Brain microvascular endothelial cell (primary cell): ENCODE data around the gene GNA12.

Experiments used
- DNase-seq: peaks from one replicate; pipeline ENCODE4 v3.0.0-alpha.2; 2020
- H3K27ac ChIP-seq: fragments of 250-450 bp; sonication (Bioruptor Pico); 2 replicates; pipeline ENCODE4 v1.5.1; 2020; ENCODE audit warnings: mild to moderate bottlenecking, moderate library complexity
- H3K27me3 ChIP-seq: fragments of 250-450 bp; sonication (Bioruptor Pico); replicated peaks from 2 replicates; pipeline ENCODE4 v1.5.1; 2020; ENCODE audit warnings: mild to moderate bottlenecking
- H3K36me3 ChIP-seq: fragments of 250-450 bp; sonication (Bioruptor Pico); replicated peaks from 2 replicates; pipeline ENCODE4 v1.5.1; 2020; ENCODE audit warnings: mild to moderate bottlenecking
- H3K4me3 ChIP-seq: 2 replicates; pipeline ENCODE4 v1.5.1; 2011; ENCODE audit warnings: low read depth, mild to moderate bottlenecking, control low read depth, low read length, moderate library complexity
- CTCF ChIP-seq: IDR thresholded peaks from 2 replicates; pipeline ENCODE4 v1.5.1; 2011; ENCODE audit warnings: low read depth, mild to moderate bottlenecking, moderate library complexity, low read length, control low read depth, inconsistent platforms; ENCODE audit errors: missing control alignments
- in situ Hi-C: cut with HindIII; loops from 2 replicates; pipeline ENCODE4 v1.10.0; 2017; ENCODE audit warnings: low sequenced_read_pairs, low pct_ligation_motif_present

Gene GNA12

DNA sequence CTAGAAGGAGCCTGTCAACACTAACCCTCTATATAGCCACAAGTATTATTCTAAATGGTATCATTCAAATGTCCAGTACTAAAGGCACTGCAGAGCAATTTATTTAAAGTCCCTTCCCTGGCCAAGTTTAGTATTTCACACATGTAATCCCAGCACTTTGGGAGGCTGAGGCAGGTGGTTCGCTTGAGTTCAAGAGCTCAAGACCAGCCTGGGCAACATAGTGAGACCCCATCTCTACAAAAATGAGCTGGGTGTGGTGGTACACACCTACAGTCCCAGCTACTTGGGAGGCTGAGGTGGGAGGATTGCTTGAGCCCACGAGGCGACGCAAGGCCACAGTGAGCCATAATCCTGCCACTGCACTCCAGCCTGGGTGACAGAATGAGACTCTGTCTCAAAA lies 3.6 kb downstream of the GNA12 start:
- no peak for TF ChIP-seq CTCF
- Histone ChIP-seq H3K4me3 (no peak overlapping the region), H3K36me3 (peaks cover 8% of the 10 kb centered on the region), H3K27ac (no peak overlapping the region), H3K27me3 (no peaks in the 10 kb centered on the region)
- no peak for DNase-seq
- in situ Hi-C loops, result no loop called here

- DNase-seq, result no peak
- H3K36me3 ChIP-seq, result peaks cover 11% of the 10 kb centered on the region
- no peaks in the 10 kb centered on the region for H3K27me3 ChIP-seq
- in situ Hi-C loops, result no loop called here
- TF ChIP-seq CTCF, result no peak
- no peak overlapping the region for H3K4me3 ChIP-seq
- H3K27ac ChIP-seq, result no peak overlapping the region
Measured at GRCh38 chr7:2838873-2839578, 5.1 kb downstream of the GNA12 start.

DNA sequence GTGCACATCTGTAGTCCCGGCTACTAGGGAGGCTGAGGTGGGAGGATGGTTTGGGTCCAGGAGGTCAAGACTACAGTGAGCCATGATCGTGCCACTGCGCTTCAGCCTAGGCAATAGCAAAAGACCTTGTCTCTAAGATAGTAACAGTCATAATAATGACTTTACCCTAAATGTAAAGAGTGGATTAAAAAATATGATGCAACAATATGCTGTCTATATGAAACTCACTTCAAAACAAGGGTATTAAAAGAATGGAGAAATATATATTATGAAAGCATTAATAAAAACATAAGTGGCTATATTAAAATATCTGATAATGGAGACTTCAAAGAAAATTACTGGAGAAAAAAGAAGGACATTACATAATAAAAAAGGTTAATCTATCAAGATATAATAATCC lies 5.7 kb downstream of the GNA12 start:
- no peak for DNase-seq
- no peaks in the 10 kb centered on the region for H3K27me3 ChIP-seq
- peaks cover 11% of the 10 kb centered on the region for H3K36me3 ChIP-seq
- TF ChIP-seq CTCF, result no peak
- in situ Hi-C loops, result no loop called here
- H3K27ac ChIP-seq, result no peak overlapping the region
- no peak overlapping the region for H3K4me3 ChIP-seq

DNA sequence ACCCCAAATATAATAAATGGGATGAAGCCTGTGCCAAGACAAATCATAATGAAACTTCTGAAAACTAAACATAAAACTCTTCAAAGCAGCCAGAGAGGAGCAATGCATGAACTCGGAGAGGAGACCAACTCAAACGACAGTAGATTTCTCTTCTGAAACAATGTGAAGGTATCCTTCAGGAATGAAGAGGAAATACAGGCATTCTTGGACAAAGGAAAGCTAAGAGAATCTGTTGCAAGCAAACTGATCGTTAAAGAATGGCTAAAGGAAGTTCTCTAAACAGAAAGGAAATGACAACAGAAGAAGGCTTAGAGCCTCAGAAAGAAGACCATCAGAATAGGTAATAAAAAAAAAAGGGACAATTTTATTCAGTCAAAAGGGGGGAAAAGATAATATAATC lies 6.6 kb downstream of the GNA12 start:
- Histone ChIP-seq H3K27me3 (no peaks in the 10 kb centered on the region), H3K36me3 (peaks cover 11% of the 10 kb centered on the region), H3K4me3 (no peak overlapping the region), H3K27ac (no peak overlapping the region)
- no peak for DNase-seq
- in situ Hi-C loops, result no loop called here
- TF ChIP-seq CTCF, result no peak

DNA sequence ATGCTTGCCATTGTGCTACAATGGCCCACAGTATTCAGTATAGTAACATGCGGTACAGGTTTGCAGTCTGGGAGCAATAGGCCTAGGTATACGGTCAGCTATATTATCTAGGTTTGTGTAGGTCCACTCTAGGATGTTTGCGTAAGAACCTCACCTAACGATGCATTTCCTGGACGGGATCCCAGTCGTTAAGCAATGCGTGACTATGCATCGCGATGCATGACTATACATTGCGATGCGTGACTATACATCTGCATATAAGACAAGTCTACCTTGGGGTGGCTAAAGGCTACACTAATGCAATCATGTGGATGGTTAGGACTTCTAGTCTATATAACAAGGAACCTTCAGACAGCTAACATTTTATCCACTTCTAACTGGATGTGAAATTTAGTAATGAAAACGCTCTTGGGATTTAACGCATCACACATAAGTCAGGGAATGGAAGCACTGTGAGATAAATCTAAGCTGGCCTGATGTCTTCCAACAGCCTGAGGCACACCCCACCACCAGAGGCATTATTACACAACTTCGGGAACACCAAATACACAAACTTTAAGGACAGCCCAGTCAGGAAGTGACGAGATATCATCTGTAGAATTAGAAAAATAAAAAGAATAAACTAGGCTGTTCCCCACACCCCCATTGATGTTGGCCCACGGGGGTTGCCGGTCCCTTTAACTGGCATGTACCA lies 9.2 kb downstream of the GNA12 start:
- H3K36me3 ChIP-seq, result peaks cover 8% of the 10 kb centered on the region
- DNase-seq, result no peak
- in situ Hi-C loops, result no loop called here
- H3K4me3 ChIP-seq, result no peak overlapping the region
- no peak overlapping the region for H3K27ac ChIP-seq
- TF ChIP-seq CTCF, result no peak
- H3K27me3 ChIP-seq, result no peaks in the 10 kb centered on the region
